ENCODE data around the gene TTC29.
"Not testable (repeated sequence)": the region's sequence is repeated elsewhere in the genome, so short reads cannot be mapped to it uniquely, and the experiment has no call there.

TTC29 gene

GRCh38 chr4:146833530-146833929 lies 112.1 kb downstream of the TTC29 start:
- no peak overlapping the region for H3K4me3 Mint-ChIP-seq
- DNase-seq (no peak), ATAC-seq (no peak)
- H3K27ac Mint-ChIP-seq = no peak overlapping the region
- no peaks in the 10 kb centered on the region for H3K9me3 Mint-ChIP-seq
- no peaks in the 10 kb centered on the region for H3K4me1 Mint-ChIP-seq
- H3K27me3 Mint-ChIP-seq = no peaks in the 10 kb centered on the region

GRCh38 chr4:146822980-146823379 lies 122.7 kb downstream of the TTC29 start:
- not testable (repeated sequence) for H3K27me3 Mint-ChIP-seq, H3K4me1 Mint-ChIP-seq, H3K9me3 Mint-ChIP-seq, H3K27ac Mint-ChIP-seq, H3K4me3 Mint-ChIP-seq, ATAC-seq, DNase-seq

GRCh38 chr4:146814750-146815149 lies 130.9 kb downstream of the TTC29 start:
- peaks cover 16% of the 10 kb centered on the region for H3K27me3 Mint-ChIP-seq
- H3K4me3 Mint-ChIP-seq = no peak overlapping the region
- no peak overlapping the region for H3K27ac Mint-ChIP-seq
- peaks cover 0 to 9% of the 10 kb centered on the region in 2 donors for H3K9me3 Mint-ChIP-seq
- DNase-seq (no peak), ATAC-seq (no peak)
- no peaks in the 10 kb centered on the region for H3K4me1 Mint-ChIP-seq

- peaks cover 10% of the 10 kb centered on the region for H3K27me3 Mint-ChIP-seq
- DNase-seq = no peak
- H3K9me3 Mint-ChIP-seq = no peaks in the 10 kb centered on the region
- H3K4me3 Mint-ChIP-seq = no peak overlapping the region
- ATAC-seq = no peak
- H3K27ac Mint-ChIP-seq = no peak overlapping the region
- H3K4me1 Mint-ChIP-seq = no peaks in the 10 kb centered on the region
Measured at GRCh38 chr4:146795711-146796110, 150.0 kb downstream of the TTC29 start.

GRCh38 chr4:146793727-146794126 lies 151.9 kb downstream of the TTC29 start:
- Mint-ChIP-seq H3K9me3 (no peaks in the 10 kb centered on the region), H3K27me3 (peaks cover 10% of the 10 kb centered on the region), H3K27ac (no peak overlapping the region), H3K4me1 (no peaks in the 10 kb centered on the region), H3K4me3 (no peak overlapping the region)
- no peak for DNase-seq
- no peak for ATAC-seq

- DNase-seq (no peak), ATAC-seq (no peak)
- Mint-ChIP-seq H3K4me1 (no peaks in the 10 kb centered on the region), H3K27me3 (no peaks in the 10 kb centered on the region), H3K27ac (no peak overlapping the region), H3K9me3 (no peaks in the 10 kb centered on the region), H3K4me3 (no peak overlapping the region)
Measured at GRCh38 chr4:146791439-146791838, 154.2 kb downstream of the TTC29 start.

GRCh38 chr4:146790515-146790914 lies 155.1 kb downstream of the TTC29 start:
- H3K9me3 Mint-ChIP-seq = no peaks in the 10 kb centered on the region
- H3K27me3 Mint-ChIP-seq = no peaks in the 10 kb centered on the region

GRCh38 chr4:146787731-146788130 lies 157.9 kb downstream of the TTC29 start:
- ATAC-seq = no peak
- no peak overlapping the region for H3K4me3 Mint-ChIP-seq
- no peaks in the 10 kb centered on the region for H3K4me1 Mint-ChIP-seq
- H3K9me3 Mint-ChIP-seq = no peaks in the 10 kb centered on the region
- DNase-seq = no peak
- H3K27me3 Mint-ChIP-seq = no peaks in the 10 kb centered on the region
- H3K27ac Mint-ChIP-seq = no peak overlapping the region

More at GRCh38 chr4:146790515-146790914, 155.1 kb downstream of the TTC29 start:
- no peak overlapping the region for H3K4me3 Mint-ChIP-seq
- H3K27ac Mint-ChIP-seq = no peak overlapping the region
- ATAC-seq (no peak), DNase-seq (no peak)
- no peaks in the 10 kb centered on the region for H3K4me1 Mint-ChIP-seq

GRCh38 chr4:146776691-146777090 lies 169.0 kb downstream of the TTC29 start:
- H3K27ac Mint-ChIP-seq = no peak overlapping the region
- H3K4me1 Mint-ChIP-seq = no peaks in the 10 kb centered on the region
- H3K4me3 Mint-ChIP-seq = no peak overlapping the region
- H3K27me3 Mint-ChIP-seq = peaks cover 25% of the 10 kb centered on the region
- DNase-seq (no peak), ATAC-seq (no peak)
- H3K9me3 Mint-ChIP-seq = peaks cover 0 to 5% of the 10 kb centered on the region in 2 donors

- H3K4me3 Mint-ChIP-seq = no peak overlapping the region
- H3K9me3 Mint-ChIP-seq = peaks cover 5 to 9% of the 10 kb centered on the region in 2 donors
- no peaks in the 10 kb centered on the region for H3K27me3 Mint-ChIP-seq
- no peak for ATAC-seq
- no peak for DNase-seq
- H3K4me1 Mint-ChIP-seq = no peaks in the 10 kb centered on the region
- no peak overlapping the region for H3K27ac Mint-ChIP-seq
Measured at GRCh38 chr4:146763560-146763959, 182.1 kb downstream of the TTC29 start.

GRCh38 chr4:146762016-146762415 lies 183.6 kb downstream of the TTC29 start:
- Mint-ChIP-seq H3K4me3 (no peak overlapping the region), H3K4me1 (no peaks in the 10 kb centered on the region), H3K27me3 (no peaks in the 10 kb centered on the region), H3K27ac (no peak overlapping the region), H3K9me3 (peaks cover 17 to 20% of the 10 kb centered on the region in 2 donors)
- ATAC-seq (no peak), DNase-seq (no peak)

GRCh38 chr4:146742416-146742815 lies 203.2 kb downstream of the TTC29 start:
- no peaks in the 10 kb centered on the region for H3K4me1 Mint-ChIP-seq
- ATAC-seq (no peak), DNase-seq (no peak)
- peaks cover 0 to 3% of the 10 kb centered on the region in 2 donors for H3K9me3 Mint-ChIP-seq
- peaks cover 6% of the 10 kb centered on the region for H3K27me3 Mint-ChIP-seq
- H3K27ac Mint-ChIP-seq = no peak overlapping the region
- H3K4me3 Mint-ChIP-seq = no peak overlapping the region

- no peak for ATAC-seq
- no peak overlapping the region for H3K4me3 Mint-ChIP-seq
- no peaks in the 10 kb centered on the region for H3K4me1 Mint-ChIP-seq
- H3K27ac Mint-ChIP-seq = no peak overlapping the region
- peaks cover 14% of the 10 kb centered on the region for H3K27me3 Mint-ChIP-seq
- DNase-seq = no peak
- H3K9me3 Mint-ChIP-seq = no peaks in the 10 kb centered on the region
Measured at GRCh38 chr4:146739182-146739581, 206.5 kb downstream of the TTC29 start.

GRCh38 chr4:146723519-146723918 lies 222.1 kb downstream of the TTC29 start:
- not testable (repeated sequence) for H3K27ac Mint-ChIP-seq, H3K9me3 Mint-ChIP-seq, ATAC-seq, H3K27me3 Mint-ChIP-seq, H3K4me1 Mint-ChIP-seq, DNase-seq, H3K4me3 Mint-ChIP-seq

- no peak for ATAC-seq
- H3K9me3 Mint-ChIP-seq = no peaks in the 10 kb centered on the region
- no peak for DNase-seq
- H3K4me1 Mint-ChIP-seq = no peaks in the 10 kb centered on the region
- peaks cover 8% of the 10 kb centered on the region for H3K27me3 Mint-ChIP-seq
- H3K4me3 Mint-ChIP-seq = no peak overlapping the region
- no peak overlapping the region for H3K27ac Mint-ChIP-seq
Measured at GRCh38 chr4:146709956-146710355, 235.7 kb downstream of the TTC29 start.

- ATAC-seq (no peak), DNase-seq (no peak)
- Mint-ChIP-seq H3K27me3 (no peaks in the 10 kb centered on the region), H3K4me1 (no peaks in the 10 kb centered on the region), H3K4me3 (no peak overlapping the region), H3K9me3 (no peaks in the 10 kb centered on the region), H3K27ac (no peak overlapping the region)
Measured at GRCh38 chr4:146699910-146700309, 245.8 kb downstream of the TTC29 start.

- DNase-seq (no peak), ATAC-seq (no peak)
- Mint-ChIP-seq H3K4me3 (no peak overlapping the region), H3K4me1 (no peaks in the 10 kb centered on the region), H3K27me3 (peaks cover 10% of the 10 kb centered on the region), H3K9me3 (no peaks in the 10 kb centered on the region), H3K27ac (no peak overlapping the region)
Measured at GRCh38 chr4:146674829-146675570, 270.7 kb downstream of the TTC29 start.

Measured in stimulated activated naive CD8-positive, alpha-beta T cell treated with anti-CD3 and anti-CD28 coated beads, Interleukin-15, amount 100 ng/mL, for 72 hours (primary cell).